ENCODE data around the gene SUCLG2.

DNA sequence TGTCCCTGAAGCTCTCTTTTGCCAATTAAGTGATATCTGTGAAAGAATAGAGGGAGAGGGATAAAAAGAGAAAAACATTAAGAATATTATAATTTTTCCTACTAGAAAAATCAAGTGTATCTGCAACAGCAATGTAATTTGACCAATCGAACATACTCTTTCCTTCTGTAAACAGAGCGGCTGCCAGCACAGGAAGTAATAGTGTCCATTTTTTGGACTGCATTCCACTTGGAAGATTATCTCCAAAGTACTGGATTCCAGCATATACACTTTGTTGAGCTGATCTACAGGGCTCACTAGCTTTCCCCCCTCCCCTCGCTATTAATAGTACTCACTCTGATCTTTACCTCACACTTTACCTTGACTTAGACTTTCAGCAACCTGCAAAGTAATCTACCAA is 90.4 kb downstream of the SUCLG2 start:
- TF ChIP-seq, protein P1, sequence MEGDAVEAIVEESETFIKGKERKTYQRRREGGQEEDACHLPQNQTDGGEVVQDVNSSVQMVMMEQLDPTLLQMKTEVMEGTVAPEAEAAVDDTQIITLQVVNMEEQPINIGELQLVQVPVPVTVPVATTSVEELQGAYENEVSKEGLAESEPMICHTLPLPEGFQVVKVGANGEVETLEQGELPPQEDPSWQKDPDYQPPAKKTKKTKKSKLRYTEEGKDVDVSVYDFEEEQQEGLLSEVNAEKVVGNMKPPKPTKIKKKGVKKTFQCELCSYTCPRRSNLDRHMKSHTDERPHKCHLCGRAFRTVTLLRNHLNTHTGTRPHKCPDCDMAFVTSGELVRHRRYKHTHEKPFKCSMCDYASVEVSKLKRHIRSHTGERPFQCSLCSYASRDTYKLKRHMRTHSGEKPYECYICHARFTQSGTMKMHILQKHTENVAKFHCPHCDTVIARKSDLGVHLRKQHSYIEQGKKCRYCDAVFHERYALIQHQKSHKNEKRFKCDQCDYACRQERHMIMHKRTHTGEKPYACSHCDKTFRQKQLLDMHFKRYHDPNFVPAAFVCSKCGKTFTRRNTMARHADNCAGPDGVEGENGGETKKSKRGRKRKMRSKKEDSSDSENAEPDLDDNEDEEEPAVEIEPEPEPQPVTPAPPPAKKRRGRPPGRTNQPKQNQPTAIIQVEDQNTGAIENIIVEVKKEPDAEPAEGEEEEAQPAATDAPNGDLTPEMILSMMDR (conservative IDR thresholded peaks at IDR 0.05) = no peak
- no peak for TF ChIP-seq EZH2 (IDR thresholded peaks at IDR 0.05; ENCODE audit: low read depth)
